Measurements from ENCODE around the gene OR2A5.

DNA sequence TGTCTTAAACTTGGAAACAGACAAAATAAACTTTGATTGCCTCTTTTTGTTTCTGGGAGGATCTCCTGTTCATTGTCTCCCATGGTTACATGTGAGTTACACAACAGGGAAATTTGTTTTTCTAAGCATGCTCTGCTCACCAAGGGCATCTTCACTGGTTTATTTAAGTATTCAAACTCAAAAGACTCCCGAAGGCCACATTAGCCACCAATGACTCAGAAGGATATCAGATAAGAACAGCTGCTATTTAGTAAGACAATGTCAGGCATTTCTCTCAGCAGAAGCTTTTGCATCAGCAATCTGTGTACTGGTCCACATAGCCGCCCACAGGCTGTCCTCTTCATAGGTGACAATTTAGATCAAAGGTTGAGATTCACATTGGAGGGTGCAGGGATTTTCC is 29.3 kb upstream of the OR2A5 start:
- no peak for TF ChIP-seq EZH2 (IDR thresholded peaks at IDR 0.05; ENCODE audit: borderline replicate concordance, low read length)
- TF ChIP-seq, protein P1, sequence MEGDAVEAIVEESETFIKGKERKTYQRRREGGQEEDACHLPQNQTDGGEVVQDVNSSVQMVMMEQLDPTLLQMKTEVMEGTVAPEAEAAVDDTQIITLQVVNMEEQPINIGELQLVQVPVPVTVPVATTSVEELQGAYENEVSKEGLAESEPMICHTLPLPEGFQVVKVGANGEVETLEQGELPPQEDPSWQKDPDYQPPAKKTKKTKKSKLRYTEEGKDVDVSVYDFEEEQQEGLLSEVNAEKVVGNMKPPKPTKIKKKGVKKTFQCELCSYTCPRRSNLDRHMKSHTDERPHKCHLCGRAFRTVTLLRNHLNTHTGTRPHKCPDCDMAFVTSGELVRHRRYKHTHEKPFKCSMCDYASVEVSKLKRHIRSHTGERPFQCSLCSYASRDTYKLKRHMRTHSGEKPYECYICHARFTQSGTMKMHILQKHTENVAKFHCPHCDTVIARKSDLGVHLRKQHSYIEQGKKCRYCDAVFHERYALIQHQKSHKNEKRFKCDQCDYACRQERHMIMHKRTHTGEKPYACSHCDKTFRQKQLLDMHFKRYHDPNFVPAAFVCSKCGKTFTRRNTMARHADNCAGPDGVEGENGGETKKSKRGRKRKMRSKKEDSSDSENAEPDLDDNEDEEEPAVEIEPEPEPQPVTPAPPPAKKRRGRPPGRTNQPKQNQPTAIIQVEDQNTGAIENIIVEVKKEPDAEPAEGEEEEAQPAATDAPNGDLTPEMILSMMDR (IDR thresholded peaks at IDR 0.05; ENCODE audit: low read length) = no peak

Data from OCI-LY1 (cell line).